GM23248 (cell line): ENCODE data around the gene SLC1A3.

Source experiments
- EZH2 ChIP-seq: fragments of 200-600 bp; sonication (generic); IDR thresholded peaks from 2 replicates; pipeline ENCODE4 v1.6.1; 2018; ENCODE audit warnings: antibody characterized with exemption, mild to moderate bottlenecking; ENCODE audit not compliant: insufficient read depth, poor library complexity, severe bottlenecking
- EZH2phosphoT487 ChIP-seq: fragments of 200-600 bp; sonication (generic); IDR thresholded peaks from 2 replicates; pipeline ENCODE4 v1.6.1; 2018; ENCODE audit warnings: antibody characterized with exemption, moderate library complexity, mild to moderate bottlenecking, low read depth; ENCODE audit not compliant: insufficient read depth

GRCh38 chr5:36656556-36656955 lies 50.1 kb downstream of the SLC1A3 start:
- no peak for TF ChIP-seq EZH2
- TF ChIP-seq EZH2phosphoT487: no peak
